Mononuclear cell (primary cell): Measurements from ENCODE around the gene DCAF8L1. TPM values are rescaled to one million over a fixed set of nuclear protein-coding genes. Genes with fewer than 3 reads are reported as not detected.
"Not testable (repeated sequence)": the region's sequence is repeated elsewhere in the genome, so short reads cannot be mapped to it uniquely, and the experiment has no call there.

Source experiments
- H3K27me3 ChIP-seq: 2 replicates; pipeline ENCODE4 v1.6.0; 2011; ENCODE audit warnings: low read length, control low read depth; ENCODE audit not compliant: insufficient read depth
- H3K4me1 ChIP-seq: 2 replicates; pipeline ENCODE4 v1.5.1; 2011; ENCODE audit warnings: mild to moderate bottlenecking, low read length, control low read depth; ENCODE audit not compliant: insufficient read depth
- H3K4me3 ChIP-seq: 2 replicates; pipeline ENCODE4 v1.5.1; 2011; ENCODE audit warnings: mild to moderate bottlenecking, low read length, moderate library complexity
- H3K9me3 ChIP-seq: 2 replicates; pipeline ENCODE4 v1.5.1; 2011; ENCODE audit warnings: low read depth, mild to moderate bottlenecking, control low read depth, low read length
- total RNA-seq: library from RNA; depleted of rRNA; stranded (reverse); fragments of >200 nt; gene quantifications from one replicate; pipeline ENCODE4 v1.2.3, GENCODE V29; 2012

DCAF8L1 gene
- total RNA-seq = not detected

GRCh38 chrX:27981349-27981748 is at the start of gene DCAF8L1:
Gene DCAF8L1 (minus strand): TSS chrX:27981449. CDS start chrX:27981334, 115 bp downstream.
- Histone ChIP-seq H3K27me3 (no peaks in the 10 kb centered on the region), H3K4me3 (no peak within 1 kb of the TSS), H3K9me3 (no peaks in the 10 kb centered on the region), H3K4me1 (no peaks in the 10 kb centered on the region)

GRCh38 chrX:28022371-28022770 is 41.1 kb upstream of the DCAF8L1 start:
- Histone ChIP-seq H3K4me3 (no peak overlapping the region), H3K4me1 (no peaks in the 10 kb centered on the region), H3K27me3 (no peaks in the 10 kb centered on the region), H3K9me3 (no peaks in the 10 kb centered on the region)

- Histone ChIP-seq H3K27me3 (no peaks in the 10 kb centered on the region), H3K4me1 (no peaks in the 10 kb centered on the region), H3K9me3 (no peaks in the 10 kb centered on the region), H3K4me3 (no peak overlapping the region)
Observed at GRCh38 chrX:28016823-28017222, 35.6 kb upstream of the DCAF8L1 start.

GRCh38 chrX:28015993-28016392 is 34.7 kb upstream of the DCAF8L1 start:
- Histone ChIP-seq H3K27me3 (no peaks in the 10 kb centered on the region), H3K9me3 (no peaks in the 10 kb centered on the region), H3K4me1 (no peaks in the 10 kb centered on the region), H3K4me3 (no peak overlapping the region)

GRCh38 chrX:28010875-28011274 is 29.6 kb upstream of the DCAF8L1 start:
- no peaks in the 10 kb centered on the region for H3K4me1 ChIP-seq

GRCh38 chrX:27998666-27999065 is 17.4 kb upstream of the DCAF8L1 start:
- H3K27me3 ChIP-seq = no peaks in the 10 kb centered on the region
- H3K4me3 ChIP-seq = no peak overlapping the region
- no peaks in the 10 kb centered on the region for H3K9me3 ChIP-seq
- H3K4me1 ChIP-seq = no peaks in the 10 kb centered on the region

More at GRCh38 chrX:28010875-28011274, 29.6 kb upstream of the DCAF8L1 start:
- no peak overlapping the region for H3K4me3 ChIP-seq
- H3K9me3 ChIP-seq = no peaks in the 10 kb centered on the region
- H3K27me3 ChIP-seq = no peaks in the 10 kb centered on the region

GRCh38 chrX:27997622-27998021 is 16.4 kb upstream of the DCAF8L1 start:
- Histone ChIP-seq H3K27me3 (no peaks in the 10 kb centered on the region), H3K4me1 (no peaks in the 10 kb centered on the region), H3K4me3 (no peak overlapping the region), H3K9me3 (no peaks in the 10 kb centered on the region)

- no peak overlapping the region for H3K4me3 ChIP-seq
- no peaks in the 10 kb centered on the region for H3K9me3 ChIP-seq
- no peaks in the 10 kb centered on the region for H3K27me3 ChIP-seq
- no peaks in the 10 kb centered on the region for H3K4me1 ChIP-seq
Observed at GRCh38 chrX:27996132-27996531, 14.9 kb upstream of the DCAF8L1 start.

GRCh38 chrX:27995611-27996010 is 14.4 kb upstream of the DCAF8L1 start:
- Histone ChIP-seq H3K4me1 (no peaks in the 10 kb centered on the region), H3K27me3 (no peaks in the 10 kb centered on the region), H3K4me3 (no peak overlapping the region), H3K9me3 (no peaks in the 10 kb centered on the region)

GRCh38 chrX:27987862-27988646 is 6.8 kb upstream of the DCAF8L1 start:
- Histone ChIP-seq H3K9me3 (no peaks in the 10 kb centered on the region), H3K4me1 (no peaks in the 10 kb centered on the region), H3K4me3 (no peak overlapping the region), H3K27me3 (no peaks in the 10 kb centered on the region)

- not testable (repeated sequence) for H3K4me1 ChIP-seq, H3K9me3 ChIP-seq, H3K27me3 ChIP-seq, H3K4me3 ChIP-seq
Observed at GRCh38 chrX:27976934-27977333, 4.3 kb downstream of the DCAF8L1 start.

GRCh38 chrX:27976284-27976683 is 5.0 kb downstream of the DCAF8L1 start:
- no peak overlapping the region for H3K4me3 ChIP-seq
- no peaks in the 10 kb centered on the region for H3K27me3 ChIP-seq
- no peaks in the 10 kb centered on the region for H3K4me1 ChIP-seq
- no peaks in the 10 kb centered on the region for H3K9me3 ChIP-seq

- H3K4me1 ChIP-seq = no peaks in the 10 kb centered on the region
- H3K4me3 ChIP-seq = no peak overlapping the region
- no peaks in the 10 kb centered on the region for H3K27me3 ChIP-seq
- no peaks in the 10 kb centered on the region for H3K9me3 ChIP-seq
Observed at GRCh38 chrX:27968878-27969277, 12.4 kb downstream of the DCAF8L1 start.

GRCh38 chrX:27968352-27968751 is 12.9 kb downstream of the DCAF8L1 start:
- no peaks in the 10 kb centered on the region for H3K27me3 ChIP-seq
- no peak overlapping the region for H3K4me3 ChIP-seq

GRCh38 chrX:27966955-27967354 is 14.3 kb downstream of the DCAF8L1 start:
- H3K27me3 ChIP-seq = no peaks in the 10 kb centered on the region
- no peaks in the 10 kb centered on the region for H3K4me1 ChIP-seq
- no peaks in the 10 kb centered on the region for H3K9me3 ChIP-seq
- H3K4me3 ChIP-seq = no peak overlapping the region

More at GRCh38 chrX:27968352-27968751, 12.9 kb downstream of the DCAF8L1 start:
- no peaks in the 10 kb centered on the region for H3K4me1 ChIP-seq
- no peaks in the 10 kb centered on the region for H3K9me3 ChIP-seq

- Histone ChIP-seq H3K27me3 (no peaks in the 10 kb centered on the region), H3K4me1 (no peaks in the 10 kb centered on the region), H3K4me3 (no peak overlapping the region), H3K9me3 (no peaks in the 10 kb centered on the region)
Observed at GRCh38 chrX:27966492-27966891, 14.8 kb downstream of the DCAF8L1 start.
